NCI-H1436 (cell line): Measurements from ENCODE around the gene SPTLC1.
"Not testable (repeated sequence)": the region's sequence is repeated elsewhere in the genome, so short reads cannot be mapped to it uniquely, and the experiment has no call there.

Source experiments
- DNase-seq: peaks from one replicate; lab custom pipeline; 2025; lab: John Stamatoyannopoulos, UW

The SPTLC1 gene

GRCh38 chr9:92140754-92141143, 25.5 kb upstream of the SPTLC1 start:
- DNase-seq = no peak

GRCh38 chr9:92140074-92140753, 25.0 kb upstream of the SPTLC1 start:
- DNase-seq = peak; percentile 47

GRCh38 chr9:92138960-92139540, 23.8 kb upstream of the SPTLC1 start:
- not testable (repeated sequence) for DNase-seq

GRCh38 chr9:92138157-92138959, 23.1 kb upstream of the SPTLC1 start:
- DNase-seq = peak; percentile 68

GRCh38 chr9:92136184-92136858, 21.1 kb upstream of the SPTLC1 start:
- no peak for DNase-seq

GRCh38 chr9:92135576-92135975, 20.4 kb upstream of the SPTLC1 start:
- DNase-seq = no peak

- DNase-seq = peak; percentile 84
Measured at GRCh38 chr9:92133949-92134604, 18.9 kb upstream of the SPTLC1 start.

- DNase-seq = not testable (repeated sequence)
Measured at GRCh38 chr9:92132913-92133312, 17.7 kb upstream of the SPTLC1 start.

GRCh38 chr9:92132501-92132900, 17.3 kb upstream of the SPTLC1 start:
- DNase-seq = no peak

- DNase-seq = no peak
Measured at GRCh38 chr9:92122800-92123199, 7.6 kb upstream of the SPTLC1 start.

GRCh38 chr9:92122061-92122460, 6.8 kb upstream of the SPTLC1 start:
- no peak for DNase-seq

GRCh38 chr9:92121265-92121664, 6.1 kb upstream of the SPTLC1 start:
- no peak for DNase-seq

GRCh38 chr9:92120138-92120537, 4.9 kb upstream of the SPTLC1 start:
- no peak for DNase-seq

GRCh38 chr9:92119586-92119985, 4.4 kb upstream of the SPTLC1 start:
- DNase-seq = no peak

- DNase-seq = no peak
Measured at GRCh38 chr9:92108122-92108521, 7.1 kb downstream of the SPTLC1 start.

- not testable (repeated sequence) for DNase-seq
Measured at GRCh38 chr9:92105446-92106225, 9.6 kb downstream of the SPTLC1 start.

GRCh38 chr9:92103601-92104000, 11.6 kb downstream of the SPTLC1 start:
- DNase-seq = not testable (repeated sequence)

GRCh38 chr9:92100237-92100911, 14.8 kb downstream of the SPTLC1 start:
- no peak for DNase-seq

- DNase-seq = no peak
Measured at GRCh38 chr9:92098638-92099037, 16.6 kb downstream of the SPTLC1 start.

- no peak for DNase-seq
Measured at GRCh38 chr9:92097997-92098482, 17.2 kb downstream of the SPTLC1 start.
